ENCODE results near the gene BLM. TPM values are rescaled to one million over a fixed set of nuclear protein-coding genes. Genes with fewer than 3 reads are reported as not detected.

The BLM gene
- total and polyA plus RNA-seq, 8 donors, result 0.12 to 1.1 (median 0.65) TPM; not detected in 1

GRCh38 chr15:90812171-90812957 is 95.2 kb downstream of the BLM start:
- FAIRE-seq, result no peak
- Histone ChIP-seq H3K27me3 (no peaks in the 10 kb centered on the region), H3K27ac (no peak overlapping the region), H3K4me3 (no peak overlapping the region), H3K36me3 (no peaks in the 10 kb centered on the region), H3K4me1 (peaks cover 0 to 4% (median 0%) of the 10 kb centered on the region in 3 donors), H3K9me3 (no peaks in the 10 kb centered on the region)
- WGBS, 2 donors, result 87 to 91% methylated on average over 10 of the region's 10 CpGs
- DNase-seq, result no peak
- TF ChIP-seq, protein P1, sequence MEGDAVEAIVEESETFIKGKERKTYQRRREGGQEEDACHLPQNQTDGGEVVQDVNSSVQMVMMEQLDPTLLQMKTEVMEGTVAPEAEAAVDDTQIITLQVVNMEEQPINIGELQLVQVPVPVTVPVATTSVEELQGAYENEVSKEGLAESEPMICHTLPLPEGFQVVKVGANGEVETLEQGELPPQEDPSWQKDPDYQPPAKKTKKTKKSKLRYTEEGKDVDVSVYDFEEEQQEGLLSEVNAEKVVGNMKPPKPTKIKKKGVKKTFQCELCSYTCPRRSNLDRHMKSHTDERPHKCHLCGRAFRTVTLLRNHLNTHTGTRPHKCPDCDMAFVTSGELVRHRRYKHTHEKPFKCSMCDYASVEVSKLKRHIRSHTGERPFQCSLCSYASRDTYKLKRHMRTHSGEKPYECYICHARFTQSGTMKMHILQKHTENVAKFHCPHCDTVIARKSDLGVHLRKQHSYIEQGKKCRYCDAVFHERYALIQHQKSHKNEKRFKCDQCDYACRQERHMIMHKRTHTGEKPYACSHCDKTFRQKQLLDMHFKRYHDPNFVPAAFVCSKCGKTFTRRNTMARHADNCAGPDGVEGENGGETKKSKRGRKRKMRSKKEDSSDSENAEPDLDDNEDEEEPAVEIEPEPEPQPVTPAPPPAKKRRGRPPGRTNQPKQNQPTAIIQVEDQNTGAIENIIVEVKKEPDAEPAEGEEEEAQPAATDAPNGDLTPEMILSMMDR (IDR thresholded peaks at IDR 0.05), result no peak
- intact Hi-C loops (cut with DNase I), result no loop called here
- no peak for ATAC-seq

GRCh38 chr15:90812958-90813265 is 95.8 kb downstream of the BLM start:
- Histone ChIP-seq H3K36me3 (no peaks in the 10 kb centered on the region), H3K9me3 (no peaks in the 10 kb centered on the region), H3K27me3 (no peaks in the 10 kb centered on the region), H3K4me3 (no peak overlapping the region), H3K4me1 (peaks cover 0 to 10% (median 2%) of the 10 kb centered on the region in 3 donors), H3K27ac (no peak overlapping the region)
- DNase-seq (no peak), ATAC-seq (no peak), FAIRE-seq (no peak)
- WGBS, 2 donors, result 94 to 95% methylated on average over 6 of the region's 6 CpGs
- intact Hi-C loops (cut with DNase I), result no loop called here
- TF ChIP-seq, protein P1 (IDR thresholded peaks at IDR 0.05), result no peak

GRCh38 chr15:90813796-90814190 is 96.6 kb downstream of the BLM start:
- H3K36me3 ChIP-seq, result no peaks in the 10 kb centered on the region
- H3K9me3 ChIP-seq, result no peaks in the 10 kb centered on the region
- FAIRE-seq (no peak), DNase-seq (no peak), ATAC-seq (no peak)
- no peak overlapping the region for H3K4me3 ChIP-seq
- H3K27me3 ChIP-seq, result no peaks in the 10 kb centered on the region
- intact Hi-C loops (cut with DNase I), result no loop called here
- peaks cover 4 to 11% (median 10%) of the 10 kb centered on the region in 3 donors for H3K4me1 ChIP-seq
- H3K27ac ChIP-seq, result no peak overlapping the region
- TF ChIP-seq, protein P1 (IDR thresholded peaks at IDR 0.05), result no peak
- 60 to 63% methylated on average over 2 of the region's 2 CpGs for WGBS, 2 donors

DNA sequence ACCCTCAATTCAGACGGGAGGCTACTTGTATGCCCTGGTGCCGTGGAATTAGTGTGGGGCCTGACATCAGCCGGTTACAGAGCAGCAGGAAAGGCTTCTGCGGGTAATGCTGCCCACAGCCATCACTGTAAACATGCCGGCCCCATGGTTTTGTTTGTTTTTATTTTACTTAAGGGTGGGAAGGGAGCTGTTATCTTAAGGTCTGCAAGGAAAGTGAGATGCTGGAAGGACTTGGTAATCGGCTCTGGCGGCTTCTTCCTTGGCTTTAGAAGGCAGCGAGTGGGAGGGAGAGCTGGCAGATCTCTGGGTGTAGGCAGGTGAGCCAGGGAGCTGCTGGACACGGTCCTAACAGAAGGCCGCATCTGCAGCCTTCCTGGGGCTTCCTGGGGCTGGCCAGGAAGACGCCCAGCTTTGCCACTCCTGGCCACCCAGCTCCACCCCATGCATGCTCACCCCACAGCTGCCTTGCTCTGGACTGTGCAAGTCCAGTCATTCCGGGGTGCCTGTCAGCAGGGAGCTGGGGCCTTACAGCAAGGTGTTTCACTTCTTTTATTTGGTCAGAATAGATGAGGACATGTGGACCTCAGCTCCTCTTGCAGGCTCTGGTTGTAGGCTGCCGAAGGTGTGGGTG is 97.2 kb downstream of the BLM start:
- peaks cover 6 to 15% (median 14%) of the 10 kb centered on the region in 3 donors for H3K4me1 ChIP-seq
- no peaks in the 10 kb centered on the region for H3K27me3 ChIP-seq
- TF ChIP-seq, protein P1 (IDR thresholded peaks at IDR 0.05), result no peak
- no peak overlapping the region for H3K4me3 ChIP-seq
- intact Hi-C loops (cut with DNase I), result no loop called here
- 70 to 73% methylated on average over 13 of the region's 13 CpGs for WGBS, 2 donors
- H3K36me3 ChIP-seq, result no peaks in the 10 kb centered on the region
- H3K27ac ChIP-seq, result no peak overlapping the region
- FAIRE-seq (no peak), DNase-seq (no peak), ATAC-seq (no peak)
- H3K9me3 ChIP-seq, result no peaks in the 10 kb centered on the region

All from pancreas (tissue), 10 donors.